GM08714 (cell line): ENCODE results near the gene ANO1.

Experiments
- H3K4me3 ChIP-seq: fragments of 200-500 bp; sonication (Bioruptor generic); 2 replicates; pipeline ENCODE4 v1.5.1; 2014; ENCODE audit warnings: mild to moderate bottlenecking, low read length, inconsistent platforms
- ZNF274 ChIP-seq: IDR thresholded peaks from 2 replicates; pipeline ENCODE4 v1.6.1; 2012; ENCODE audit warnings: mild to moderate bottlenecking, low read depth, low read length

The ANO1 gene

GRCh38 chr11:70170596-70171210 is 92.6 kb downstream of the ANO1 start:
- TF ChIP-seq ZNF274: no peak
- no peak overlapping the region for H3K4me3 ChIP-seq

DNA sequence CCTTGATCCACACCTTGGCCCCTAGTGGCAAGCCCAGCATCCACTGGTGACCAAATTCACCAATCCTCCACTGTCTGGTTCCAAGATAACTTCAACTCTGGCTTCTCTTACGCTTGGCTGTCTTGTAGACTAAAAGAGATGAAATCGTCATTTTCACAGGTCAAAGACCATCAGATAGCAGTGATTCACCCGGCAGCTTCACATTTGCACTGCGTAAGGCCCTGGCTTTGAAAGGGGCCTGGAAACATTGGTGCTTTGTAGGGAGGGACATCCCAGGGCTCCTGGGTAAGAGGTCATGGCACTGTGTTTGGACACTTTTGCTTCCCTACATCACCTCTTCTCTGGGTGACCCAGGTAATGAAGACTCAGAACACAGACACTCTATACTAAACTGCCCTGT is 94.9 kb downstream of the ANO1 start:
- no peak overlapping the region for H3K4me3 ChIP-seq
- no peak for TF ChIP-seq ZNF274

GRCh38 chr11:70174547-70175235 is 96.6 kb downstream of the ANO1 start:
- no peak for TF ChIP-seq ZNF274
- H3K4me3 ChIP-seq: no peak overlapping the region

DNA sequence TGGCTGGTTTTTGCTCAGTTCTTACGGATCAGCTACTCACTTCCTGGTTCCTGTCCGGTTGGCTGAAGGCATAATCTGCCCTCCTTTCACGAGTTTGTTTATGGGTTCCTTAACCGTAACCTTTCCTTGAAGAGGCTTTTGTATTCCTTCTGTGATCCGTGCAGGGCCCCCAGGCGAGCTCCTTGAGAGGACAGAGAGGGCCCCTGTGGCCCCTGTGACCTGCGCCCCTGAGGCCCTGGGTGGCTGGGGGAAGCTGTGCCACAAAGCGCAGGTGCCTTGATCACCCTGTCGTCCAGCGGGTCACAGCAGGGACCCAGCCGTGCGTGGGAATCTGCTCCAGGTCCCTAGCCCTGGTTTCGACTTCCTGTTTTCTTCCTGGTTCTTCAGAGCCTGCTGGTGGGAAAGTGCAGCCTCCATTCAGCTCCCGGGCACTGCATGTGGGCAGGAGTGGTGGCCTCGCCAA is 97.2 kb downstream of the ANO1 start:
- no peak for TF ChIP-seq ZNF274
- H3K4me3 ChIP-seq: no peak overlapping the region

GRCh38 chr11:70176940-70177689 is 99.0 kb downstream of the ANO1 start:
- H3K4me3 ChIP-seq: no peak overlapping the region
- TF ChIP-seq ZNF274: no peak

DNA sequence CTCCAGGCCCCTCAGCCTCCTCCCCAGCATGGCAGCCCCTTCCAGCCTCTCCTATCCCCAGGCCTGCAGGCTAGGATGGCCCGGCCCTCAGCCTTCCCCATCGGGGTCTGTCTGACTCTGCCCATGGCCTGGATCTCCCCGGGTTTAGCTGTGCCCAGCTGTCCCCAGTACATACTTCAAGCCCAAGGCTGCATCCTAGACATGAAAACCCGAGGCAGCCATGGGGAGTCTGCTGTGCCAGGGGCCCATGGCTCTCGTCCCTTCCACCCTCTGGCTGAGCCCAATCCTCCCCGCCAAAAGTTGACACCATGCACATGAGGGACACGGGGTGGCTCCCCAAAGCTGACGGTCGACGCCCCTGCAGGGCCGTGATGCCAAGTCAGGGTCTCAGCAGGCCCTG is 102.8 kb downstream of the ANO1 start:
- no peak for TF ChIP-seq ZNF274
- H3K4me3 ChIP-seq: no peak overlapping the region

DNA sequence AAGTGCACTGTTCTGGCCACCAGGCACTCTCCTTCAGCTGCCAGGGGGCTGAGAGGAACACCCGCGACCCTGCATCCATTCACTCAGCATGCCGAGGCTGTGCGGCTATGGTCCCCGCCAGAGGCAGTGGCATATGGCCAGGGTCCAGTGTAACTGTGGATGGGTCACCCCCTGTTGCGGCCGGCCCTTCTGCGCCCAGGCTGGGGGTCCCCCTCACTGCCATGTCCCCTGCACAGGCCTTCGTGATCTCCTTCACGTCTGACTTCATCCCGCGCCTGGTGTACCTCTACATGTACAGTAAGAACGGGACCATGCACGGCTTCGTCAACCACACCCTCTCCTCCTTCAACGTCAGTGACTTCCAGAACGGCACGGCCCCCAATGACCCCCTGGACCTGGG is 104.1 kb downstream of the ANO1 start:
- TF ChIP-seq ZNF274: no peak
- no peak overlapping the region for H3K4me3 ChIP-seq

DNA sequence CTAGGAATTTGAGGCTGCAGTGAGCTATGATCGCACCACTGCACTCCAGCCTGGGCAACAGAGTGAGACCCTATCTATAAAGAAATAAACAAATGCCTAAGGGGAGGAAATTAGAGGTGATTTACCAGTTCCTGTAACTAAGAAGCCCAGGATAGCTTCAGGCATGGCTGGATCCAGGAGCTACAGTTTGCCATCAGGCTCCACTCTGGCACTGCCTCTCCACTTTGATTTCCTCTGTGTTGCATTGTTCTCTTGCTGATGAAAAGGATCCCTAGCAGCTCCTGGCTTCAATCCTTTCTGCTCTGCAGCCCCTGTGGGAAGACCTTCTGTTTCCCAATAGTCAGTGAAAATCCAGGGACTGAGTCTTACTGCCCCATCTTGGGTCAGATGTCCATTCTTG is 104.9 kb downstream of the ANO1 start:
- TF ChIP-seq ZNF274: no peak
- H3K4me3 ChIP-seq: no peak overlapping the region

DNA sequence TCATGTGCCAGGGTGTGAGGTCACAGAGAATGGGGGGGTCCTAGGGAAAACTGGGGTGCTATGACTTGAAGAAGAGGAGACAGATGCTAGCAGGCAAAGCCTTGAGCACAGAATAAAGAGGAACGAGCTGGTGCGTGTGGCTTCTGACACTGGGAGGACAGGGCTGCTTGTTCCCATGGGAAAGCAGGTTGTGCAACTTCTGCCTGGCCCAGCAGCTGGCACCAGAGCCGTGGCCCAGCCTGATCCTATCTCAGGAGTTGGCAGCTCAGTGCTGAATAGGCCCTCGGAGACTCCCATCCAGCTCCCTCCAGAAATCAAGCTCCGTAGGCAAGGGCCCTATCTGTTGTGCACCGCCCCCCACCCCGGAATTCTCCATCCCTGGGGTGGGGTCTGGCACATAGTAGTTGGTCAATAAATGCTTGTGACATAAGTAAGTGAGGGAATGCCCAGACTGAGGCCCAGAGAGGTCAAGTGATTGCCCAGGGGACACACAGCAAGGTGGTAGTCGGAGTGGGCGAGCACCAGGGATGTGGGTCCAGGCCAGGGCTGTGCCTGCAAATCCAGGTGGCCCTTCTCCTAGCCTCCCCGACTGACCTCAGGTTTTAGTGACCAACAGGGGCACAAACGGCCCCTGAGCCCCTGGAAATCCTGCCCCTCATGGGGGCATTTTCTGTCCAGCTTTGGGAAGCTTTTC is 105.5 kb downstream of the ANO1 start:
- no peak for TF ChIP-seq ZNF274
- no peak overlapping the region for H3K4me3 ChIP-seq

DNA sequence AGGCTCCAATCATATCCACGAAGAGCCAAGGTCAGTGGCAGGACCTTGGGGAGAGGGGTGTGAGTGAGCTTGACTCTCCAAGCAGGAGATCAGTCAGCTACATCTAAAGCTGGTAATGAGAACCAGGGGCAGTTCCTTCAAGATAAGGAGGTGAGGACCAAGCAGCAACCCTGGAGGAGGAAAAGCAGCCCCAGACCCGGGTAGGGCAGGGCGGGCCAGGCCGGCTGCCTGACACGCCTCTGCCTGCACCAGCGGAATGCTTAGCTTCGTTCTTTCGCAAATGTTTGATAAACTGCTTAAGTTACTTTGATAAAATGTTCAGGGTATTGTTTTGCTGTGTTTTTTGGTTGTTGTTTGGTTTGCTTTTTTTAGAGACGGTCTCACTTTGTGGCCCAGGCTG is 106.3 kb downstream of the ANO1 start:
- no peak for TF ChIP-seq ZNF274
- no peak overlapping the region for H3K4me3 ChIP-seq

- no peak overlapping the region for H3K4me3 ChIP-seq
- no peak for TF ChIP-seq ZNF274
These were observed 107.4 kb downstream of the ANO1 start for GRCh38 chr11:70185348-70186055.

DNA sequence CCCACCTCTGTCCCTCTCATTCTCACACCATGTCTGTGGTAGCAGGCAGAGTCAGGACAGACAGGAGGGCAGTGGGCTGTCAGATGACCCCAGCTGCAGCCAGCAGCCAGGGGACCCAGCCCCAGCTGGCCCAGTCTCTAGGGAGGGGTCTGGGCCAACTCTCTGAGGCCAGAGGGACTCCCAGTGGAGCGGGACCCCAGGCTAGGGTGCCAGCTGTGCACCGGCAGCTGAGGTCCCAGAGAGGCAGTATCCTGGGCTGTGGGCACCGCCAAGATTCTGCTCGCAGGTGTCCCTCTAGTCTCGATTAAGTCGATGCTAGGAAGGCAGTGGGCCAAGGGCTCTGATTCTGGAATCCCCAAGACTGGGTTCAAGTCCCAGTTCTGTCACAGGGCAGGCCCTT is 108.3 kb downstream of the ANO1 start:
- TF ChIP-seq ZNF274: no peak
- no peak overlapping the region for H3K4me3 ChIP-seq

DNA sequence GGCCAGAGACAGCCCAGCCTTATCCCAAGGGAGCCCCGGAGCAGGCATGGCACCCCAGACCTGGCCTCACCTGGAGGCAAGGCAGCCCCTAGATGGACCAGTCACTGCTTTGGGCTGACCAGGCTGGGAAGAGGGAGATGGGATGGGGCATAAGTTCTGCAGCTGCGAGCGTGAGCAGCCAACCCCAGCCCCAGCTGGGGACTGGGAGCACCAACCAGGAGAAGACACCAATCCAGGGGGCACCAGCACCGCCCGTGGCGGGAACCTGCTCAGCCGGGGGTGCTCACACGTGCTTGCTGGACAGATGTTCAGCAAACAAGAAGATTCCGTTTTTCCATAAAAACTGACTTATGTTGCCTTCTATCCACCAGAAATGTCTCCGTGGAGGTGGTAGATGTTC is 108.8 kb downstream of the ANO1 start:
- H3K4me3 ChIP-seq: no peak overlapping the region
- TF ChIP-seq ZNF274: no peak

- no peak for TF ChIP-seq ZNF274
- H3K4me3 ChIP-seq: no peak overlapping the region
These were observed 109.7 kb downstream of the ANO1 start for GRCh38 chr11:70187771-70188170.
